GM19463 (cell line): Measurements from ENCODE around the gene RP9.

Experiments
- ATAC-seq: cut with Tn5 transposase; IDR thresholded peaks from one replicate; pipeline ENCODE4 v1.9.1; 2021; ENCODE audit warnings: mild to moderate bottlenecking, moderate library complexity; ENCODE audit not compliant: unreplicated experiment

RP9 gene

DNA sequence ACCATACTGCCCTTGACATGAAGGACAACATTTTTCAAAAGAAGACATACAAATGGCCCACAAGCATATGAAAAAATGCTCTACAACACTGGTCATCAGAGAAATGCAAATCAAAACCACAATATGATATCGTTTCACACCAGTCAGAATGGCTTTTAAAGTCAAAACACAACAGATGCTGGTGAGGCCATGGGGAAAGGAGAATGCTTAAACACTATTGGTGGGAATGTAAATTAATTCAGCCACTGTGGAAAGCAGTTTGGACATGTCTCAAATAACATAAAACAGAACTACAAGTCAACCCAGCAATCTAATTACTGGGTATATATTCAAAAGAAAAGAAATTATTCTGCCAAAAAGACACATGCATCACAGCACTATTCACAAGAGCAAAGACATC, 42.4 kb downstream of the RP9 start:
- no peak for ATAC-seq

DNA sequence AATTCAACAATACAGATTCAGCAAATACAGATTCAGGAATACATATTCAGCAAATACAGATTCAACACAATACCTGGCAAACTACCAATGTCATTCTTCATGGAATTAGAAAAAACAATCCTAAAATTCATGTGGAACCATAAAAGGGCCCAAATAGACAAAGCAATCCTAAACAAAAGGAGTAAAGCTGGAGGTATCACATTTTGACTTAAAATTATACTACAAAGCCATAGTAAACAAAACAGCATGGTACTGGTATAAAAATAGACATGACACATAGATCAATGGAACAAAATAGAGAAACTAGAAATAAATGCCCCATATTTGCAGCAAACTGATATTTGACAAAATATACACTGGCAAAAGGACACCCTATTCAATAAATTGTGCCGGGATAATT, 43.2 kb downstream of the RP9 start:
- ATAC-seq = no peak

DNA sequence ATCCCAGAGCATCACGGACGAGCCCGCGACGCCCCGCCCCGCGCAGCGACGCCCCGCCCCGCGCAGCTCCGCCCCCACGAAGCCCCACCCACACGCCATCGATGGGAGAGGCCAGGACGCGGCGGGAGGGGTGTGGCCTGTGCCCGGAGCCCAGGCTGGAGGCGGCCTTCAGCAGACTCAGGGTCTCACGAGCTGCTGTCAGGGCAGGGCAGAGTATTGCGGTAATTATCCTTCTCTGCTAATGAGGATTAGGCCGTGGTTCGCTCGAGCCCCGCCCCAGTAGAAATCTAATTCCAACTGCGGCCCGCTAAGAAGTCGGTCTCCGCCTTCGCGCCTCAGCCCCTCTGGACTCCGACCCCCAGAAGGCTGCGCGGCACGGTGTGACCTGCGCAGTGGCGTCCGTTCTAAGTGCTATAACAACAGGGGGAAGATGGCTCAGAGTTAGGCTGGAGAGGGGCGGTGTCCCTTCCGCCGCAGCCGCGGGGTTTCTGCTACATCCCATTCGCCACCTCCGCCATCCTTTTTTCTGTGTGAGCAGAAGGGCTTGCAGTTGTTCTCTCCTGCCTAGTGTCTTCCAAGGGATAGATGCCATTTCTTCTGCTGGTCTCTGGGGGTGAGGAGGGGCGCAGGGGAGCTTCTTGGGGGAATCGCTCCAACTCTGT, 46.3 kb downstream of the RP9 start:
- peak; percentile 89 for ATAC-seq

DNA sequence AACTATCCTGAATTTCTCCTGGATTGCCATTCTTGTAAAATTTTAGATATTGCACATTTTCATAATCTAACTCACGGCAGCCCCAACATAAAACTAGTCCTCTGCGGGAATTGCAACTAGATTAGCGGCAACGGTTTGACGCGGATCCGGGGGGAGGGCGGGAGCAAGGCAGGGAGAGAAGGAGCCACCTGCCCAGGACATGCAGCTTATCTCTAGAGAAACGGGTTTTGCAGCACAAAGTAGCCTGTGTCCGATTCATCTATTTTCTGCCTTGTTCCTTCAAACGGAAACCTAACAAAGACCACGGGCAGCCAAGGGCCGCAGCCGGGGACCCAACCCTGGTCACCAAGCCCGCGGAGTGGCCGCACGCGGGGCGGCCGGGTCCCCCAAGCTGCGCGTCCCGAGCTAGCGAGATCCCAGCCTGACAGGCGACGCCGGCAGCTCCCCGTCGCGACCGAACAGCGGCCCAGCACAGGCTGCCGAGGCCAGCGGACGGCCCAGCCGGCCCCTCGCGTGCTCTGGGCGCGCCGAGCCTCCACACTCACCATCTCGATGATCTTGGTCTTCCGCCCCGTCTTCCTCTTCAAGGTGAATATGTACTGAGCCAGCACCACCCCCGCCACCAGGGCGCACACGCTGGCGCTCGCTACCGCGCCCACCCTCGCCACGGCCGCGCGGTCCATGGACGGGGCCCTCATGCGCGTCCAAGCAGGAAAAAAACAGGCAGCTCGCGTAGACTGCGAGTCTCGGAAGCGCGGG, 47.0 kb downstream of the RP9 start, which contains the start of gene NT5C3A:
TSS of gene NT5C3A (minus strand) at position 754 of the 759 bp plus-strand sequence. CDS start at position 683, 71 bp downstream.
- peak; percentile 33 for ATAC-seq

DNA sequence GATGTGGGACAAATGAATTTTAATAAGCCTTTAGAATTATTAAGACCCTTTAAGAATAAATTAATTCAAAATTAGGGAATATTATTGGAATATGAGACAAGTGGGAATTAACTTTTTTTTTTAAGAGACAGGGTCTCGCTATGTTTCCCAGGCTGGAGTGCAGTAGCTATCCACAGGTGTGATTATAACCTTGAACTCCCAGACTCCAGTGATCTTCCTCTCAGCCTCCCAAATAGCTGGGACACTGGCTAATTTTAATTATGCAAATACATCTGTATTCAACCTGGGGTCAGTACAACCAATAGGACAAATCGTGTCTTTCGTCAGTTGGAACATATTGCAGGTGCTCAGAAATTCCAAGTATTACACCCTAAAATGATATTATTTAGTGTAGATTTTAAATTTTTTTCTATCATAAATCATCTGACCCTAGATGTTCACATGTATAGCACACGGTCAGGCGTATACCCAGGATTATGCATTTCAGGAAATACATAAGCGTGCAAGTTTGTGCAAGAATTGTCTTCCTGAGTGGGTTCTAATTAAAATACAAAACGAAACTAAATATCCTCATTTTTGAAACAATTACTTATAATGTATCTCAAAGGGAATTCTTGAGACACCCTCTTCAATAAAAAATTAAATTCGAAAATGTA, 47.8 kb downstream of the RP9 start:
- ATAC-seq = no peak

DNA sequence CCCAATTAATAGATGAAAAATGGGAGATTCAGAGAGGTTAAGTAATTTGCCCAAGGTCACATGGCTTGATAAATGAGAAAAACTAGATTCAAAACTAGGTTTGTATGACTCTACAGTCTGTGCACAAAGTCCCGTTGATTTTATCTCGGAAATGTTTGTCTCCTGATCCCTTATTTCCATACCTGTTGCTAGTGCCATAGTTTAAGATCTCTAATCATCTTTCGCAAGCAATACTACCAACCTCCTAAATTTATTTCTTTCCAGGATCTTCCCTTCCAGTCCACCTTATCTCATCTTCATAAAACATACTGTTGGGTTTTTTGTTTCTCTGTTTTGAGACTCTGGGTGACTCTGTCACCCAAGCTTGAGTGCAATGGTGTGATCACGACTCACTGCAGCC, 49.6 kb downstream of the RP9 start:
- no peak for ATAC-seq

DNA sequence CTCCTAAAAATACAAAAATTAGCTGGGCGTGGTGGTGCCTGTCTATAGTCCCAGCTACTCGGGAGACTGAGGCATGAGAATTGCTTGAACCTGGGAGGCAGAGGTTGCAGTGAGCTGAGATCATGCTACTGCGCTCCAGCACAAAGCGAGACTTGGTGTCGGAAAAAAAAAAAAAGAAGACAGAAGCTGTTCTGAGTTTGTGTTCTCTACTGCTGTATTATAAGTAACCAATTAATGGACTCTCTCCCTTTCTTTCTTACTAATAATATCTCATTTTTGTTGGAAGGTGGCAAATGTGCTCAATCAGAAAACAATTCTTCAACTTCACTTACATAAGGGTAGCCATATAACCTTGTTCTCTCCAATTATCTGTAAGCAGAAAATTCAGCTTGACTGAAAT, 54.0 kb downstream of the RP9 start:
- no peak for ATAC-seq

DNA sequence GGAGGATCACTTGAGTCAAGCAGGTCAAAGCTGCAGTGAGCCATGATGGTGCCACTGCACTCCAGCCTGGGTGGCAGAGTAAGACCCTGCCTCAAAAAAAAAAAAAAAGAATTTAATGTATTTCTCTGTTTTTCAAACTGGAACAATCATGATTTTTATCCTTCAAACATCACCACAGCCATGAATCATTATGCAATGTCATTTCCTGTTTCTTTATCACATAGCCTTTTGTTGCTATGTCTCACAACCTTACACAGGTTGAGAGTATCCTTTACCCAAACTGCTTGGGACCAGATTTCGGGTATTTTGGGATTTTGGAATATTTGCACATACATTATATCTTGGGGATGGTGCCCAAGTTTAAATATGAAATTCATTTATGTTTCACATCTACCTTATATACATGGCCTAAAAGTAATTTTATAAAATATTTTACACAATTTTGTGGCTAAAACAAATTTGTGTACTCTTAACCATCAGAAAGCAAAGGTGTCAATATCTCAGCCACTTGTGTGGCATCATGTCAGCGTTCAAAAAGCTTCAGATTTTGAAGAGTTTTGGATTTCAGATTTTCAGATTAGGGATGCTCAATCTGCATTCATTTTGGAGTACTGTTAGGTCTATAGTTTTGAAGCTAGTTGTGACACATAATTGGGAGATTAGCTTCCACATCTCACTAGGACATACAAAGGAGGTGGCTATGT, 54.8 kb downstream of the RP9 start:
- no peak for ATAC-seq

DNA sequence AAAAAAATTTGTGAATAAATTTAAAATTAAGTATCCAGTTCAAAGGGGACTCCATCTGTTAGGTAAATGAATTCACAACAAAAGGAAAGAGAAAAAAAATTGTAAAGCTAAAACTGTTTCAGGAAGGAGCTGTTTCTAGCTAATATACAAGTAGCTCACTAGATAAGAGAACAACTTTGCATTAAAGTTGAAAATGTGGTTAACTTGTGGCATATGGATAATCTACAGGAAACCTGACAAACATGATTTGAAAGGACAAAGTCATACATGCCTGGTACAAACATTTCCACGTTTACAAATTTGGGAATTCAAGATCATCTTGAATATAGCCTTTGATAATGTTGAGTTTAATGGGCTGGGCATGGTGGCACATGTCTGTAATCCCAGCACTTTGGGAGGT, 55.5 kb downstream of the RP9 start:
- no peak for ATAC-seq

DNA sequence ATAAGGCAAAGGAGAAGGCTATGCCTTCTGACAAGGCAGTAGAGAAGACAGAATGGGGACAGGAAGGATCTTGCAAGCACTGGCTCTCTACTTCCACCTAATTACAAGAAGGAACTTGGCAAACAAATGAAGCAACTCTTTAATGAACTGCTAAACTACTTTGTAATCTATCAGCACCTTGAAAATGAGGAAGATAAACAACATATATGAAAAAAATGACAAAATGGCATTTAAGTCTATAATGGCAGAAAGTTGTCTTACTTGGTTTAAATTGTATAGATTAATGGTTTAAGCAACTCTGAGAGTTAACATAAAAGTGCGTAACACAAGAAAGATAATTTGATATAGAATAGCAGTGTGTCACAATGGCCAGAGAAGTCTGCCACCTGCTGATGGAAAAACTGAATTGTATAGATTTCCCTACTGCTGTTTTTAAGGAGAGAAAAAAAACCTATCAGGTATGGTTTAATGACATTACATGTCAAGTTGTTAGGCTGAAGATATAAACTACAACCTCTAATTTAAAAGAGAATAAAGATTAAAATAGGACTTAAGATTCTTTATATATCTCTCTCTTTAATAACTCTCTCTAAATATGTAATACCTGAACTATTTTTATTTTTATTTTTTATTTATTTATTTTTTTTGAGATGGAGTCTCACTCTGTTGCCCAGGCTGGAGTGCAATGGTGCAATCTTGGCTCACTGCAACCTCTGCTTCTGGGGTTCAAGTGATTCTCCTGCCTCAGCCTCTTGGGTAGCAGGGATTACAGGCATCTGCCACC, 58.5 kb downstream of the RP9 start:
- ATAC-seq = peak; percentile 58

DNA sequence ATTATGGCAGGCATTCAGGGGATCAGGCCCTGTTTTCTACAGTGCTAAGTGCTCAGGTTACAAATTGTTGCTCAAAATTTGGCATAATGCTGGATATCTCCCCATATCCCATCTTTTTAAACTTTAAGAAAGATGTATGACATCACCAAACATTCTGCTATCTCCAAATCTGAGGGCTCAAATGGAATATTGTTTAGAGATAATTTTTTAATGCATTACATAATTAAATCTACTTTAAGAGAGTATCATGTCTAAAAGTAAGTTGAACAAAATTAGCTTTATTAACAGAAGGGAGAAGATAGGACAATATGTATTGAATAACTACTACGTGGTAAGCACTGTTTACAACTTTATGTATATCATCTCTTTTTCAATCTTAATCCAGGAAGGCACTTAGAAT, 60.5 kb downstream of the RP9 start:
- ATAC-seq = no peak

DNA sequence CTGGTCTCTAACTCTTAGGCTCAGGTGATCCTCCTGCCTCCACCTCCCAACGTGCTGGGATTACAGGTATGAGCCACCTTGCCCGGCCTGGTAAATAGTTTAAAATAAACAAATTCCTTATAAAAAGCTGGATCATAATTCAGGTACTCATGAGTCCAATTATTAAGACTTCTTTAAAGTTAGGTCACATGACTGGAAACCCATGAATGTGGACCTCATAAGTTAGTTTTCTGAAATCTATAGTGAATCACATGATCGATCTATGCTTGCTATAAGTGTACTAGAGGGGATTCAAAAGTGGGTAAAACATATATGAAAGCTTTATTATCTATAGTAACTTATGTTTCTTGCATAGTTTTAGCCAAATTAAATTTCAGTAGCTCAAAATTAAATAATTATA, 60.9 kb downstream of the RP9 start:
- ATAC-seq = no peak

DNA sequence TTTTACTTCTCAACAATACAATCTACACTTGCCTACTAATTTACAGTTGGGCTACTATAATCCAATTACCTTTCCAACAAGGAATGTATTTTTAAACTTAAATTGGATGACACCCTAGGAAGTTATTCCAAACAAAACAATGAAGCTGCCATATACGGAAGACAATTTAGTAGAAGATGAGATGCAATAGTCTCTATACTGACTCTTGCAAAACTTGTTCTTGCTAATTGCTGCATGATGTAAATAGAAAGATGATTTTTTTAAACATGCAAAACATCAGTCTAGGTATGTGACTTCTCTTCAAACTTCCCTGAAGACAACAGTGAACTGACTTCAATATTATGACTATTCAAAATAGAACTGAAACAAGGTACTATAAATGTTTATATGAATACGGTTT, 64.2 kb downstream of the RP9 start:
- peak; percentile 29 for ATAC-seq
